Measurements from ENCODE around the gene TBATA.

TBATA gene

DNA sequence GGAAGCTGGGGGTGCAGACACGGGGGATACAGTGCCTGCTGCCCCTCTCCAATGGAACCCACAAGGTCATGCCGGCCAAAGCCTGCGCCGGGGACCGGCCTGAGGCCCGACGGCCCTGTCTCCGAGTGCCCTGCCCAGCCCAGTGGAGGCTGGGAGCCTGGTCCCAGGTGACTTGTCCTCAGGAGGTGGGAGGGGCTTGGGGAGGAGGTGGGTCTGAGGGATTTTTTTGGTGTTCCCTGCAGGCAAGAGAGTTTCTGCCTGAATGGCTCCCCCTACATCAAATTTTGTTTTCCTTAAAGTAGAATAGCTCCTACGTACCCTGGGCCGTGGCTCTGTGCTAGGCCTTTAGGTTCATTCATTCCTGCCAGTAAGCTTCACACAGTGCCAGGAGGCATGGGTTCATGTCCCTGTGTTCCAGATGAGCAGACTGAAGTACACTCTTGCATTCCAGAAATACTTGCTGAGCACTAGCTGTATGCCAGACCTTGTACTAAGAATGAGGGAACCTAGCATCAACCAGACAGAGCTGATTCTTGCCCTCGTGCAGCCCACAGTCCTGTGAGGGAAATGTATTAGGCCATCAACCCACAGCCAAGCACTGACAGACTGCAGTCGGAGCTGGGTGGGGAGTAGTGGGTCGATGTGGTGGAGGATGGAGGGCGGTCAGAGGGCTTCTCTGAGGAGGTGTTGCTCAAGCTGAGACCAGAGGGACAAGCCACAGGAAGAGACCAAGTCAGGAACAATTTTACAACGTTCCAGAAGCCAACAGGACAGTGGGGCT, 31.1 kb downstream of the TBATA start:
- TF ChIP-seq POLR2AphosphoS5 (IDR thresholded peaks at IDR 0.05; ENCODE audit: low read depth, low read length): no peak
- TF ChIP-seq REST (IDR thresholded peaks at IDR 0.05; ENCODE audit: insufficient read depth in 1 of 2, low read depth in 2 of 2, low read length in 2 of 2): no peak
- TF ChIP-seq SIN3A (IDR thresholded peaks at IDR 0.05; ENCODE audit: borderline replicate concordance, insufficient read depth, low read length): no peak

DNA sequence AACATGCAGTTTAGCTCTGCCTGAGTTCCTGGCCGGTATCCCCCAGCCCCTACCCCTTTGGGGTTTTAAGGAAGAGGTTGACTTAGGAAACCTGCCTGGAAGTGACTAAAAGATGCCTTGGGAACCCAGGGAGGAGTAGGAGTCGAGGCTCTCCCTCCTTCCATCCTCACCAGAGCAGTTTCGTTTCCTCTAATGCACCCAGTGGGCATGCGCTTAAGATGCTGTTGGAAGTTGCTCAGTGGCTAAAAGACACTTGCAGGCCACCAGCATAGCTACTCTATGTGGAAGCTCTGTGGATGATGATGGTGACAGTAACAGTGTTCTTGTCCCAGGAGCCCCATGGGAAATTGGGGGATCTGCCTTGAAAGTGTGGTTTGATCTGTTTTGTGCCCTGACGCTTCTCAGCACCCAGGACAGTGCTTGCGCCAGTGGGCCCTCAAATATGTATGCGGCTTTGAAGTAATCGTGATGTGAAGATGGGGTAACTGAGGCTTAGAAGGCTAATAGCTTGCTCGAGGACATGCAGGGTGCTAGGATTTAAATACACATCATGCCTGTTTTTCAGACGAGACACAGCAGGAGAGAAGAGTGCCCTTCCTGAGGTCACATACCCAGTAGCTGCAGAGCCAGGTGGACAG, 32.0 kb downstream of the TBATA start:
- no peak for TF ChIP-seq FOXP2 (optimal IDR thresholded peaks at IDR 0.05; ENCODE audit: borderline replicate concordance, extremely low read depth, extremely low read length, insufficient read depth)
- TF ChIP-seq TAF1 (IDR thresholded peaks at IDR 0.05; ENCODE audit: borderline replicate concordance, insufficient read depth, low read length): no peak
- 0 out of 4 replicates have a peak, but pooled peaks of 1 of the 2 experiments have one; percentile 43 for TF ChIP-seq REST (IDR thresholded peaks at IDR 0.05; ENCODE audit: insufficient read depth in 1 of 2, low read depth in 2 of 2, low read length in 2 of 2)

- TF ChIP-seq TAF1 (IDR thresholded peaks at IDR 0.05; ENCODE audit: borderline replicate concordance, insufficient read depth, low read length): no peak
- no peak for TF ChIP-seq FOXP2 (optimal IDR thresholded peaks at IDR 0.05; ENCODE audit: borderline replicate concordance, extremely low read depth, extremely low read length, insufficient read depth)
- no peak for TF ChIP-seq REST (IDR thresholded peaks at IDR 0.05; ENCODE audit: insufficient read depth in 1 of 2, low read depth in 2 of 2, low read length in 2 of 2)
- TF ChIP-seq POLR2AphosphoS5 (IDR thresholded peaks at IDR 0.05; ENCODE audit: low read depth, low read length): no peak
- no peak for TF ChIP-seq SIN3A (IDR thresholded peaks at IDR 0.05; ENCODE audit: borderline replicate concordance, insufficient read depth, low read length)
Observed at GRCh38 chr10:70752571-70752970, 32.6 kb downstream of the TBATA start.

GRCh38 chr10:70751991-70752390, 33.2 kb downstream of the TBATA start:
- TF ChIP-seq SIN3A (IDR thresholded peaks at IDR 0.05; ENCODE audit: borderline replicate concordance, insufficient read depth, low read length): no peak
- no peak for TF ChIP-seq FOXP2 (optimal IDR thresholded peaks at IDR 0.05; ENCODE audit: borderline replicate concordance, extremely low read depth, extremely low read length, insufficient read depth)

- TF ChIP-seq POLR2AphosphoS5 (IDR thresholded peaks at IDR 0.05; ENCODE audit: low read depth, low read length) (no peak), TAF1 (IDR thresholded peaks at IDR 0.05; ENCODE audit: borderline replicate concordance, insufficient read depth, low read length) (no peak), SIN3A (IDR thresholded peaks at IDR 0.05; ENCODE audit: borderline replicate concordance, insufficient read depth, low read length) (no peak), REST (IDR thresholded peaks at IDR 0.05; ENCODE audit: insufficient read depth in 1 of 2, low read depth in 2 of 2, low read length in 2 of 2) (no peak), FOXP2 (optimal IDR thresholded peaks at IDR 0.05; ENCODE audit: borderline replicate concordance, extremely low read depth, extremely low read length, insufficient read depth) (no peak)
Observed at GRCh38 chr10:70751356-70751755, 33.8 kb downstream of the TBATA start.

Measured in PFSK-1 (cell line).